Activated naive CD4-positive, alpha-beta T cell treated with anti-CD3 and anti-CD28 coated beads, Interleukin-2, amount 50 U/mL, for 24 hours (primary cell): ENCODE data around the gene TERC.
"Not testable (repeated sequence)": the region's sequence is repeated elsewhere in the genome, so short reads cannot be mapped to it uniquely, and the experiment has no call there.

Experiments used
- H3K27ac Mint-ChIP-seq: one replicate; pipeline ENCODE4 v1.8.0; 2021; ENCODE audit warnings: mild to moderate bottlenecking, mixed read lengths
- H3K27me3 Mint-ChIP-seq: one replicate; pipeline ENCODE4 v1.8.0; 2021; ENCODE audit warnings: mixed read lengths
- H3K36me3 Mint-ChIP-seq: one replicate; pipeline ENCODE4 v1.8.0; 2021; ENCODE audit warnings: mixed read lengths
- H3K4me1 Mint-ChIP-seq: one replicate; pipeline ENCODE4 v1.8.0; 2021; ENCODE audit warnings: mixed read lengths
- H3K4me3 Mint-ChIP-seq: one replicate; pipeline ENCODE4 v1.8.0; 2021; ENCODE audit warnings: mild to moderate bottlenecking, mixed read lengths
- H3K9me3 Mint-ChIP-seq: one replicate; pipeline ENCODE4 v1.8.0; 2021; ENCODE audit warnings: mixed read lengths

Gene TERC

DNA sequence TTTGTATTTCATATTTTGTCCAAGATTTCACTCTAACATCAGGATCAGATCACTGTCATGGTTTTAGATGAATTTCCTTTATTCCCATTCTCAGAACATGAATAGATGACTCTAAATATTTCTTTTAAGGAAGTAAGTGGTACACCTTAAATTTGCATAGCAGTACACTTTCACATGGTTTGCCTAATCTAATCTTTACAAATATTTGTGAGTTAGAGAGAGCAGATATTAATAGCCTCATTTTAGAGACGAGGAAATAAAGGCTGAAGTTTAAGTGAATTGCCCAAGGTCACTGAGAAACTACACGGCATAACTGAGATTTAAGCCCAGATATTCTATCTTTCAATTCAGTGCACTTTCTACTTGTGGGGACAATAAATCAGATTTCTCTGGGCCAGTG is 14.2 kb downstream of the TERC start:
- no peak overlapping the region for H3K4me3 Mint-ChIP-seq
- peaks cover 11% of the 10 kb centered on the region for H3K27me3 Mint-ChIP-seq
- no peaks in the 10 kb centered on the region for H3K36me3 Mint-ChIP-seq
- H3K4me1 Mint-ChIP-seq = peaks cover 8% of the 10 kb centered on the region
- no peaks in the 10 kb centered on the region for H3K9me3 Mint-ChIP-seq
- no peak overlapping the region for H3K27ac Mint-ChIP-seq

DNA sequence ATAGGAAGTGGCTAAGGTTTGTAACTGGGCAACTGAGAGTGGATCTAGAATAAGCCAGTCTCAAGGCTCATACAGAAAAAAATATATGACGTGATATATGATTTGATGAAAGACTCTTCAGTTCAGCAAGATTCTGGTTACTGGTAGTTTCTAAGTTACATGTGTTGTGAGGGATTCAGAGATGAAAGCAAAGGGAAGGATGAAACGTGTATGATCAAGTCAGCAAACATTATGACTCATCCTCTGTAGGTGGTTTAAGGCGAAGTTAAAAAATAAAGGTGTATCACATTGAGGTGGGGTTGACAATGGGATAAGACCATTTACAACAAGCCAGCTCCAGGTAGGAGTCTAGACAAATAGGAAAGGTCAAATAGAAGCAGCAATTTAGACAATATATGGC is 16.2 kb downstream of the TERC start:
- no peaks in the 10 kb centered on the region for H3K36me3 Mint-ChIP-seq
- H3K27ac Mint-ChIP-seq = no peak overlapping the region
- H3K27me3 Mint-ChIP-seq = peaks cover 11% of the 10 kb centered on the region
- no peak overlapping the region for H3K4me3 Mint-ChIP-seq
- no peaks in the 10 kb centered on the region for H3K9me3 Mint-ChIP-seq
- peaks cover 8% of the 10 kb centered on the region for H3K4me1 Mint-ChIP-seq

DNA sequence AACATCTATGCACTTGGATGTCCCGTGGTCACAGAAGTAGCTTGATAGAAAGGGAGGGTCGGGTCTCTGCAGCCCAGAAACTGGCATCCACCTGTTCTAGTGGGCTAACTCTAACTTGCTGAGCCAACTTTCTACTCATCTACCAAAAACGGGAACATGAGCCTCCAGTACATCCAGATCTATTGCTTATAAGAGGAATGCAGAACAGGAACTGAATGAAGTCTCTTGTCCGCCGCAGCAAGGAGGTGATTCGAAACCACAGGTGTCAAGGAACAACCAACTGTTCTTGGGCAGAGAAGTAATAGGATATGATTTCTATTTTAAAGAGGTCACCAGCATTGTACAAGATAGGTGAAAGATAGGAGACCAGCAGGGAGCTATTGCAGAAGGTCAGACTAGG is 17.9 kb downstream of the TERC start:
- peaks cover 8% of the 10 kb centered on the region for H3K4me1 Mint-ChIP-seq
- H3K9me3 Mint-ChIP-seq = no peaks in the 10 kb centered on the region
- no peak overlapping the region for H3K4me3 Mint-ChIP-seq
- H3K27ac Mint-ChIP-seq = peak overlapping the region; percentile 5
- H3K36me3 Mint-ChIP-seq = no peaks in the 10 kb centered on the region
- peaks cover 11% of the 10 kb centered on the region for H3K27me3 Mint-ChIP-seq

DNA sequence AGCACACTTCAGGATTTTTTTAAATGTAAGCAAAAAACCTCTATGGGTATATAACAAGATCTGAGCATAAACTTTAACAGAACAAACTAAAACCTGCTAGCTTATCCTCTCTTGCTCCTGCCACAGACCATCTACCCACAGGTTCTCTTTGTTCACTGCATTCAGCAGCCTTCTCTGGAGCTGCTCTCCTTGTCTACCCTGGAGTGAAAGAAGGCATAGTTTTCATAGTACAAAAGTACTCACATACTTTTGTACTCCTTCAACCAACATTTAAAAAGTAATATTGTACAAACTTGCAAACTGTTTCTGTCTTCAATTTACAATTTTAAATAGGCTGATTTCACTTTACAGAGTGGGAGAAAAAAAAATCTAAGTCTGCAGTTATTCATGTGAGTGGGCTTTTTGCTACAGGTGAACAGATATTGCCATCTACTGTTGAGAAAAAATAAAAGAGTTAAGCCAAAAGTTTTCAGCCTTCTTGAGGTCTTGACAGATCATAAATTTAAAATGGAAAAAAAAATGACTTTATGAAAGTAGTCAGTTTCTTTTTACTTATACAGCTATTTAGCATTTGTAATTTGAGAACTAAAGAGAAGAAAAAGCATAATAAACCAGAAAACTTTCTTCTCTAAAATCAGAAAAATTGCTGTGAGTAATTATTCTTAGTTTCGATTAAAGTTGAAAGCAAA is 20.4 kb downstream of the TERC start:
- Mint-ChIP-seq H3K27ac (no peak overlapping the region), H3K4me3 (no peak overlapping the region), H3K9me3 (no peaks in the 10 kb centered on the region), H3K36me3 (no peaks in the 10 kb centered on the region), H3K4me1 (peaks cover 8% of the 10 kb centered on the region), H3K27me3 (peaks cover 9% of the 10 kb centered on the region)

DNA sequence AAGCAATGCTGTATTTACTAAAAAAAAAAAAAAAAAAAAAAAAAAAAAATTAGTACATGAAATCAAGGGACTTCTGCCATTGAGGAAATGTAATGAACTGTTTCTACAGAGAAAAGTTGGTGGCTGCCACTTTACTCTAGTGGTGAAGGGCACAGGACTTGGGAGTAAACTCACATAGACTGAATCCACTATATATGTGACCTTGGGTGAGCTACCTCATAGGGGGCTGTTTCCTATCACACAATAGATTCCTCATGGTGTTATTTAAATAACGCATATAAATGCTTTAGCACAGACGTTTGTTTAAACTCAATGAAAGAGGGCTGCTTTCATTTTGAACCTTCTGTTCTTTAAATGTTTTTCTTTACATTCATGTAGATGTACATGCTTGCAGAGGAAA is 25.8 kb downstream of the TERC start:
- peaks cover 7% of the 10 kb centered on the region for H3K27me3 Mint-ChIP-seq
- H3K27ac Mint-ChIP-seq = no peak overlapping the region
- no peak overlapping the region for H3K4me3 Mint-ChIP-seq
- no peaks in the 10 kb centered on the region for H3K4me1 Mint-ChIP-seq
- H3K9me3 Mint-ChIP-seq = peaks cover 16% of the 10 kb centered on the region
- no peaks in the 10 kb centered on the region for H3K36me3 Mint-ChIP-seq

DNA sequence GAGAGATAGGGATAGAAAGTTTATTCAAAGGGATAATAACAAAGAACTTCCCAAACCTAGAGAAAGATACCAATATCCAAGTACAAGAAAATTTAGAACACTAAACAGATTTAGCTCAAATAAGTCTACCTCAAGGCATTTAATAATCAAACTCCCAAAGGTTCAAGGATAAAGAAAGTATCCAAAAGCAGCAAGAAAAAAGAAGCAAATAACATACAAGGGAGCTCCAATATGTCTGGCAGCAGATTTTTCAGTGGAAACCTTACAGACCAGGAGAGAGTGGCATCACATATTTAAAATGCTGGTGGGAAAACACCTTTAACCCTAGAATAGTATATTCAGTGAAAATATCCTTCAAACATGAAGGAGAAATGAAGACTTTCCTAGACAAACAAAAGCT is 33.0 kb downstream of the TERC start:
- not testable (repeated sequence) for H3K27ac Mint-ChIP-seq, H3K4me1 Mint-ChIP-seq

DNA sequence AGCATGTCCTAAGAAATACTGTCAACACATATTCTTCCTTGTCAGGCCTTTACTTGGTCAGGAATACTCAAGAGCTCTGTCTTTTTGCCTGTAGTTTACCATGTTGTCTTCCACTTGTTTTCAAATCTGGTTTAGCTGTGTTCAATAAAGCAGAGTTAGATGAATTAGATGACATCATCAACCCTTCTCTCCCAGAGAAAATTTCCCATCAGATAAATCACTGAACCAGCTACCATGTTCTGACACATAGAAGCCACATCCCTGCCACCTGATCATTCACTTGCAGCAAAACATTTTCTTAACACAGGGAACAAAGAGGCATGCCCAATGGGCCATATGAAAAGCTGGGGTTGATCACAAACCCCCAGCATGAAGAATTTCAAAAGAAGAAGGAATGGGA is 42.1 kb downstream of the TERC start:
- H3K27me3 Mint-ChIP-seq = peaks cover 29% of the 10 kb centered on the region
- no peaks in the 10 kb centered on the region for H3K4me1 Mint-ChIP-seq
- H3K27ac Mint-ChIP-seq = no peak overlapping the region
- H3K4me3 Mint-ChIP-seq = no peak overlapping the region
- H3K9me3 Mint-ChIP-seq = peaks cover 9% of the 10 kb centered on the region
- no peaks in the 10 kb centered on the region for H3K36me3 Mint-ChIP-seq

More for the DNA sequence above, 33.0 kb downstream of the TERC start:
- Mint-ChIP-seq H3K27me3 (peaks cover 42% of the 10 kb centered on the region), H3K9me3 (peaks cover 39% of the 10 kb centered on the region)
- not testable (repeated sequence) for H3K36me3 Mint-ChIP-seq, H3K4me3 Mint-ChIP-seq

DNA sequence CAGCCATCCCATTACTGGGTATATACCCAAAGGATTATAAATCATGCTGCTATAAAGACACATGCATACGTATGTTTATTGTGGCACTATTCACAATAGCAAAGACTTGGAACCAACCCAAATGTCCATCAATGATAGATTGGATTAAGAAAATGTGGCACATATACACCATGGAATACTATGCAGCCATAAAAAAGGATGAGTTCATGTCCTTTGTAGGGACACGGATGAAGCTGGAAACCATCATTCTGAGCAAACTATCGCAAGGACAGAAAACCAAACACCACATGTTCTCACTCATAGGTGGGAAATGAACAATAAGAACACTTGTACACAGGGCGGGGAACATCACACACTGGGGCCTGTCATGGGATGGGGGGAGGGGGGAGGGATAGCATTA is 46.4 kb downstream of the TERC start:
- not testable (repeated sequence) for H3K27ac Mint-ChIP-seq, H3K9me3 Mint-ChIP-seq, H3K4me3 Mint-ChIP-seq, H3K36me3 Mint-ChIP-seq, H3K4me1 Mint-ChIP-seq
- peaks cover 20% of the 10 kb centered on the region for H3K27me3 Mint-ChIP-seq
